GM19193 (cell line): ENCODE results near the gene TBC1D3B.
"Not testable (repeated sequence)": the region's sequence is repeated elsewhere in the genome, so short reads cannot be mapped to it uniquely, and the experiment has no call there.

Source experiments
- POLR2A ChIP-seq: IDR thresholded peaks from 4 replicates; pipeline ENCODE4 v1.6.1; 2011; ENCODE audit not compliant: insufficient read depth, insufficient read length; ENCODE audit errors: extremely low read depth

Gene TBC1D3B

DNA sequence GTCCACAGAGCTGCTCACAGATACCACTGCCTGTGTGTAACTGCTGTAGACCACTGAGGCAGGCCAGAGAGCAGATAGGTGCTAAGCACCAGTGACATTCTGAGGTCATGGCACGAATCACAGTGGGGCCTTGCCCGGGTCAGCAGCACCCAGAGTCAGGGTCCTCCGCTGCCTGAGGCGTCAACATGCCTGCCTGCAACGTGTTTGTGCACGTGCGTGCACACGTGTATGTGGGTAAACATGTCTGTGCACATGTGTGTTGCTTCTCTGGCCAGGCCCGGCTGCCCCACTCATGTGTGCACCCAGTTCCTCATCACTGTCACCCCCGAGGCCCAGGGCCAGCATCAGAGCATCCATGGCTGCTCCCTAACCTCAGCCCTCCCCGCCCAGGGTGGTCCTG is at the start of gene TBC1D3B:
TSS of gene TBC1D3B (minus strand) at position 101 of the 400 bp plus-strand sequence. CDS start 1,586 bp downstream, outside the sequence.
- TF ChIP-seq POLR2A: not testable (repeated sequence)

- no peak for TF ChIP-seq POLR2A
These were observed 38.5 kb upstream of the TBC1D3B start for GRCh38 chr17:36214918-36215317.

DNA sequence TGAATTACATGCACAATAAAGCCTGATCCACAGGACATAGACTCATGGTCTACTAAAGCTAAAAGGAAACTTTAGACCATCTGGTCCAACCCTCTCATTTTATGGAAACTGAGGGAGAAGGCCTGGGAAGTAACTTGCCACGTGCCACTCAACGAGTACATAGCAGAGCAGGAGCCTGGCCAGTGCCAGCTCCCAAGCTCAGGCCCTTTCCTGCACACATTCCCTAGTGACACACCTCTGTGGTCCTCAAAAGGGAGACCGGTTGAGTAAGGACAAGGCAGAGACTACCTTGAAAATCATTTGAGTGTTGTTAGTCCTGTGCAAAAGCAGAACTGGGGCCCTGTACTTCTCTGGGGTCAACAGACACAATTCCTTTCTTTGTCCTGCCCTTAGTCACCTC is 37.3 kb upstream of the TBC1D3B start:
- TF ChIP-seq POLR2A: peak; percentile 25

GRCh38 chr17:36212966-36213365 is 36.5 kb upstream of the TBC1D3B start:
- TF ChIP-seq POLR2A: no peak

GRCh38 chr17:36212272-36212605 is 35.8 kb upstream of the TBC1D3B start:
- no peak for TF ChIP-seq POLR2A

DNA sequence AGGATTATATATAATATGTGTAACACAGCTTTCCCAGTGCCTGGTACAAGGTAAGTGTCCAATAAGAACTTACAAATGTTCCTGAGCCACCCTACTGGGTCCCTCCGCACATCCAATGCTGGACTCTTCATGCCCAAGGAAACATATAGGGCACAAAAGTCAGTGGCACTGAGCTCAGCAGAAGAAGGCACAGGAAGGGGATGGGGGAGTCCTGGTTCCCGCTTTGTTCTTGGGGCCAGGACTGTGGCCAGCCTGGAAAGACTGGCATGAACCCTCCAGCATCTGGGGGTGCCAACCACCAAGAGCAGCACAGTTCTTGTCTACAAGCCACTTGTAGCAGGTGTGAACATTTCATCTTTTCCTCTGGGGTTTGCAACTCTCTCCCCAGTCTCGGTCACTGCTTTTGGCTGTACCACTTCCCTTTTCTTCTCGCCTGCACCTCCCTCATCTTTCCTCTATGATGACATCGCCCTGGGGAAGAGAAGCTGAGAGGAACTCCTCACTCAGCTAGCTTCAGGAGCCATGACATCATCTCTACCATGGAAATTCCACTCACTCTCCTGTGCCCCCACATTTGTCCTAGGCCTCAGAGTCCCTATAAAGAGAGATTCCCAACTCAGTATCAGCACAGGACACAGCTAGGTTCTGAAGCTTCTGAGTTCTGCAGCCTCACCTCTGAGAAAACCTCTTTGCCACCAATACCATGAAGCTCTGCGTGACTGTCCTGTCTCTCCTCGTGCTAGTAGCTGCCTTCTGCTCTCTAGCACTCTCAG is 34.2 kb upstream of the TBC1D3B start, which contains the start of gene CCL4L2:
TSS of gene CCL4L2 (plus strand) at position 625 of the 773 bp plus-strand sequence.
- TF ChIP-seq POLR2A: peak; percentile 40

GRCh38 chr17:36209575-36209974 is 33.1 kb upstream of the TBC1D3B start:
- no peak for TF ChIP-seq POLR2A

DNA sequence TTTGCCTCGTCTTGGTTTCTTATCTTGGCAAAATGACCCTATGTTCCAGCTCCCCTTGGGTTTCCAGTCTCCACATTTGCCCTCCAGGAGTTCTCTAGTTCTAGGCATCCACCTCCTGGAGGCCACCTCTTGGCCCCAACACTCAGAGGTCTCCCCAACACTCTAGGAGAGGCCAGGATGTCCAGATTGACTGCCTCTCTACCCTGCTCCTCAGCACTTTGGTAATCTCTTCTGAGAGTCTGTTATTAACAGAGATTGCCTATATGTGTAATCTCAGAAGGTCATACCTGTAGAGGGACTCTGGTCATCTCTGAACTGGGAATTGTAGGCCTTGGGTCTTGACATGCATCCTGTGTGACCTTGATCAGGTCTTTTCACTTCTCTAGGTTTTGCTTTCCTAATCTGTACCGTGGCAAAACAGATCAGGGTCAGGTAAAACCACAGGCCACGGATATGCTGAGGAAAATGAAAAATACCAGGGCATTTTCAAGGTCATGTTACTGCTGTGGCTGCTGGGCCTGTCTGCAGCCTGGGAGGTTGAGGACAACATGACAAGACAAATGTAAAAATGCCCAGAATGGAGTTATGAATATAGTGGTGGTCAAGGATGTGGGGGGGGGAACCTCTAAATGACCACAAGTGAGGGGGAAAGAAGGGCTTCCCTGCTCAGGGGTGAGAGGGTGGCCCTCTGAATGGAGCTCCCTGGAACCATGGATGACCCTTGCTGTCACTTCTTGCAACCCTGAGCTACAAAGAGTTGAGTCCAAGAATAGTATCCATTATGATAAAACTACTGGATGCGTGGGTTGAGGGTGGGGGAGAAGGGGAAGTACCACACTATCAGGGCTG is 29.4 kb upstream of the TBC1D3B start:
- TF ChIP-seq POLR2A: no peak

DNA sequence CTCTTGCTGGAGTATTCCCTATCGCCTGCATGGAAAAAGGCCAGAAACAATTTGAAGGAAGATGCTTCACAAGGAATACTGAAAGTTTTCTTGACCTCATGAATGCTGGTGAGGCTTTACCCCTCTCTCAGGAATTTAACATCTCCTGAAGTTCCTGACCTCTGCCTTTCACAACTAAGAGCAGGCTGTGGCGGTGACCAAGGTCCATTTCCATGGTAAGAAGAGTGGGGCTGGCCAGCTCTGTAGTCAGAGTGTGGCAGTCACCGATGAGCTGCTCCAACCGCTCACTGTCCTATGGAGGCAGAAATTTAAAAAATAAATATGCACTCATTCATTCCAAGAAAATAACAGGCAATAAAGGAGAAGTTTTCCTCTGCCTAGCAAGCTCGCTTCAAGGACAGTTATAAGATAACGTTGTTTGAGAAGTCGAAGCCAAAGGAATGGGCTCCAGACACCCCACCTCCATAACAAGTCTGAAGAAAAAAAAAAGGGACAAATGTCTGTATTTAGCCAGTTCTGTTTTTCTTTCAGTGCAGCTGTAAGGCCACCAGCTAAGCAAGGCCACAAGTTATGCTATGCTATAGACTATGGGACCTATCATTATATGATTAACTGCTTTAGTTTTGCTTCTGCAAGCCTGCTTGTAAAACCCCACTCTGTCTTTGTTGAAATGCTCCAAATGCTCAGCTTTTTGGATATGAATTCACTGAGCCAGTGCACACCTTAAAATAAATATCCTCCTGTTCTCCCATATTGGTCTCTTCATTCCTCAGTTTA is 28.5 kb upstream of the TBC1D3B start:
- no peak for TF ChIP-seq POLR2A

- TF ChIP-seq POLR2A: no peak
These were observed 26.9 kb upstream of the TBC1D3B start for GRCh38 chr17:36203335-36203734.

DNA sequence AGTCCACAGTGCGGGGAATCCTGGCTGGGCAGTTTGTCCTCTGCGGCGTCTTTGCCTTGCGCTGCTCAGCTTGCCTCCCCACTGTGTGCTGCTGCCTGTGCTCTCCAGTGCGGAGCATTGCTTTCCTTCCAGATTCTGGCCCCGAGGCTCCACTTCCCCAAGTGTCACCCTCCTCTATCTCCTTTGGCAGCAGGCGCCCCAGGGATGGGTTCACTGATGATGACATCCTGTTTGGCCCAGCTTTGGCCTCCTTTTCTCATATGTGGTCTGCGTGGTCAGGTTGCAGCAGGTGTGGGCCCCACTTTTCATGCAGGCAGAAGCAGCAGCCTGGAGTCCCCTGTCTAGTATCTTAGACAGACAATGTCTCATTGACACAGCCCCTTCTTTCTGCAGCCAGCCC is 25.1 kb upstream of the TBC1D3B start:
- peak; percentile 14 for TF ChIP-seq POLR2A

DNA sequence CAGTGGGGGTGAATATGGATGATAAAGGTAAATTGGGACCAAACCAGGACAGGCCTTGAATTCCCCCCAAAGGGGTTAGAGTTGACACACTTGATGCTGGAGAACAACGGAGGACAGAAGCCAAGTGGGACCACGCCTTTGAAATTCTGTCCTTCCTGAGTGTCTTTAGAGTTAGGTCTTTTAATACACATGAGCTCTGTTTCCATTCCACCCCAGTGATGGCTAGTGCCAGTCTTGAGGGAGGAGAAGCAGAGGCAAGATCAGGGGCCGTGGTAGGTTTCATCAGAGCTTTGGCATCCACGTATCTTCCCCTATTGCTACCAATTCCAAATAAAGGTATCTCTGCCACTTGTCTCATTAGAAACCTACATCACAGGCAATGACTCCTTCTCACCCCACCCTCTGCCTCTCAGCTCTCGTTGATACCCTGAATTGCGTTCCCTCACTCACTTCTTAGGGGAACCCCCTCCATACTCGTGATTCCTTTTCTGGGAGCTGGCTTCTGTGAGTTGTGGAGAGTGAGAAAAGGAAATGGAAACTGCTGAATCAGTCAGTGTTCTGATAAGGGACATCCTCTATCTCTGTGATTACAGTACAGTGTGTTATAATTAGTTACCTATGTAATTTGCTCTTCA is 22.5 kb upstream of the TBC1D3B start:
- no peak for TF ChIP-seq POLR2A

GRCh38 chr17:36197387-36197703 is 20.9 kb upstream of the TBC1D3B start:
- TF ChIP-seq POLR2A: no peak

DNA sequence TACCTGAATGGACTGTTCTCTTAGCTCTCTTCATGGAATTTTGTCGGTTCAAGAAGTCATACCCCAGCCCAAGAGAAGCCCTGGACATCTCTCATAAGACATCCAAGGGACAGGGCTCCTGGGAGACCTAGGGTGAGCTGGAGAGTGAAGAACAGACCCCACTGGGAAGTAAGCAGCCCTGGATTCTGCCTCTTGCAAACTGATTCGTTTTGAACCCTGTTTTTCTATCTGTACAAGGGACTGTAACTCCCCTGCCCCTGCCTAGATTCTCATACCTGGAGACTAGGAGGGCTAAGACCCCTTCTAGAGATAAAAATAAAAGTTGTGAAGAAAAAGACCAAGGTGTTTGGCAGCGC is 19.7 kb upstream of the TBC1D3B start:
- no peak for TF ChIP-seq POLR2A

GRCh38 chr17:36195434-36196130 is 19.1 kb upstream of the TBC1D3B start:
- TF ChIP-seq POLR2A: peak; percentile 71

DNA sequence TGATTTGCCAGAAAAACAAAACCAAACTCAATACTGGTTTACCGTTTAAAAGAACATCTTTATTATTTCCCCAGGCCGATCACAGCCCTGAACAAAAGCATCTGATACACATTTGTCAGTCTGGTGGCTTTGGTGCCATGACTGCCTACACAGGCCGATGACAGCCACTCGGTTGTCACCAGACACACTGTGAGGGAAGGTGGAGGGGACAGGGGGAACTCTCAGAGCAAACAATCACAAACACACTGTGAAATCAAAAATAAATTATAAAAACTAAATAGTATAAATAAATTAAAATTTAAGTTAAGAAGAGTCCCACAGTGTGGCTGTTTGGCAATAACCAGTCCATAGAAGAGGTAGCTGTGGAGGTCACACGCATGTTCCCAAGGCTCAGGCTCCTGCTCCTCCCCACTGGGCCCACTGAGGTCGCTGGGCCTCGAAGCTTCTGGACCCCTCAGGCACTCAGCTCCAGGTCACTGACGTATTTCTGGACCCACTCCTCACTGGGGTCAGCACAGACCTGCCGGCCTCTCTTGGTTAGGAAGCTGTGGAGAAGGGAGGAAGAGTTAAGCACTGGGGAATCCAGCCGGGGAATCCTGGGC is 18.5 kb upstream of the TBC1D3B start:
- TF ChIP-seq POLR2A: peak; percentile 24
